ENCODE data around the gene ST8SIA1. TPM values are rescaled to one million over a fixed set of nuclear protein-coding genes. Genes with fewer than 3 reads are reported as not detected.

The ST8SIA1 gene
- total RNA-seq, 3 donors from 2014 or later: 1.5 to 4.0 (median 1.6) TPM

- no peak overlapping the region for H3K4me3 Mint-ChIP-seq
- H3K9me3 Mint-ChIP-seq: no peaks in the 10 kb centered on the region
- H3K27me3 Mint-ChIP-seq (ENCODE audit: low read depth): no peaks in the 10 kb centered on the region
- ATAC-seq: no peak
- H3K4me1 Mint-ChIP-seq (ENCODE audit: low read depth): peaks cover 16% of the 10 kb centered on the region
- DNase-seq: no peak
- H3K36me3 Mint-ChIP-seq (ENCODE audit: insufficient read depth): peaks cover 13% of the 10 kb centered on the region
Observed at GRCh38 chr12:22283006-22283506, 51.5 kb downstream of the ST8SIA1 start.

- Mint-ChIP-seq H3K4me3 (no peak overlapping the region), H3K27me3 (ENCODE audit: low read depth) (no peaks in the 10 kb centered on the region), H3K36me3 (ENCODE audit: insufficient read depth) (peaks cover 13% of the 10 kb centered on the region), H3K4me1 (ENCODE audit: low read depth) (peaks cover 8% of the 10 kb centered on the region), H3K9me3 (no peaks in the 10 kb centered on the region)
- ATAC-seq: no peak
- no peak for DNase-seq
Observed at GRCh38 chr12:22282283-22282682, 52.2 kb downstream of the ST8SIA1 start.

- ATAC-seq: no peak
- no peaks in the 10 kb centered on the region for H3K4me1 Mint-ChIP-seq (ENCODE audit: low read depth)
- no peak overlapping the region for H3K4me3 Mint-ChIP-seq
- no peaks in the 10 kb centered on the region for H3K9me3 Mint-ChIP-seq
- DNase-seq: no peak
- no peaks in the 10 kb centered on the region for H3K27me3 Mint-ChIP-seq (ENCODE audit: low read depth)
- H3K36me3 Mint-ChIP-seq (ENCODE audit: insufficient read depth): peaks cover 13% of the 10 kb centered on the region
Observed at GRCh38 chr12:22276867-22277266, 57.6 kb downstream of the ST8SIA1 start.

- no peaks in the 10 kb centered on the region for H3K4me1 Mint-ChIP-seq (ENCODE audit: low read depth)
- H3K27me3 Mint-ChIP-seq (ENCODE audit: low read depth): no peaks in the 10 kb centered on the region
- peaks cover 13% of the 10 kb centered on the region for H3K36me3 Mint-ChIP-seq (ENCODE audit: insufficient read depth)
- no peak overlapping the region for H3K4me3 Mint-ChIP-seq
- H3K9me3 Mint-ChIP-seq: no peaks in the 10 kb centered on the region
- no peak for DNase-seq
- no peak for ATAC-seq
Observed at GRCh38 chr12:22276313-22276712, 58.2 kb downstream of the ST8SIA1 start.

GRCh38 chr12:22275843-22276242 lies 58.7 kb downstream of the ST8SIA1 start:
- DNase-seq (no peak), ATAC-seq (no peak)
- peaks cover 13% of the 10 kb centered on the region for H3K36me3 Mint-ChIP-seq (ENCODE audit: insufficient read depth)
- H3K4me1 Mint-ChIP-seq (ENCODE audit: low read depth): no peaks in the 10 kb centered on the region
- H3K9me3 Mint-ChIP-seq: no peaks in the 10 kb centered on the region
- no peaks in the 10 kb centered on the region for H3K27me3 Mint-ChIP-seq (ENCODE audit: low read depth)
- H3K4me3 Mint-ChIP-seq: no peak overlapping the region

GRCh38 chr12:22272335-22273151 lies 62.0 kb downstream of the ST8SIA1 start:
- H3K4me3 Mint-ChIP-seq: no peak overlapping the region
- peaks cover 3% of the 10 kb centered on the region for H3K4me1 Mint-ChIP-seq (ENCODE audit: low read depth)
- H3K27me3 Mint-ChIP-seq (ENCODE audit: low read depth): no peaks in the 10 kb centered on the region
- no peak for ATAC-seq
- DNase-seq: no peak
- H3K36me3 Mint-ChIP-seq (ENCODE audit: insufficient read depth): peaks cover 1% of the 10 kb centered on the region
- no peaks in the 10 kb centered on the region for H3K9me3 Mint-ChIP-seq

GRCh38 chr12:22271023-22271422 lies 63.5 kb downstream of the ST8SIA1 start:
- ATAC-seq (no peak), DNase-seq (no peak)
- peaks cover 3% of the 10 kb centered on the region for H3K4me1 Mint-ChIP-seq (ENCODE audit: low read depth)
- no peak overlapping the region for H3K4me3 Mint-ChIP-seq
- no peaks in the 10 kb centered on the region for H3K27me3 Mint-ChIP-seq (ENCODE audit: low read depth)
- no peaks in the 10 kb centered on the region for H3K9me3 Mint-ChIP-seq
- peaks cover 1% of the 10 kb centered on the region for H3K36me3 Mint-ChIP-seq (ENCODE audit: insufficient read depth)

- peaks cover 1% of the 10 kb centered on the region for H3K36me3 Mint-ChIP-seq (ENCODE audit: insufficient read depth)
- no peak overlapping the region for H3K4me3 Mint-ChIP-seq
- ATAC-seq: no peak
- DNase-seq: no peak
- H3K9me3 Mint-ChIP-seq: no peaks in the 10 kb centered on the region
- H3K27me3 Mint-ChIP-seq (ENCODE audit: low read depth): no peaks in the 10 kb centered on the region
- peaks cover 3% of the 10 kb centered on the region for H3K4me1 Mint-ChIP-seq (ENCODE audit: low read depth)
Observed at GRCh38 chr12:22268973-22269372, 65.5 kb downstream of the ST8SIA1 start.

- no peak for DNase-seq
- peak in 1 of 2 donors; percentile 18 for ATAC-seq
- Mint-ChIP-seq H3K9me3 (no peaks in the 10 kb centered on the region), H3K27me3 (ENCODE audit: low read depth) (no peaks in the 10 kb centered on the region), H3K4me1 (ENCODE audit: low read depth) (peaks cover 3% of the 10 kb centered on the region), H3K4me3 (no peak overlapping the region), H3K36me3 (ENCODE audit: insufficient read depth) (no peaks in the 10 kb centered on the region)
Observed at GRCh38 chr12:22268406-22268805, 66.1 kb downstream of the ST8SIA1 start.

GRCh38 chr12:22266101-22266500 lies 68.4 kb downstream of the ST8SIA1 start:
- Mint-ChIP-seq H3K27me3 (ENCODE audit: low read depth) (no peaks in the 10 kb centered on the region), H3K9me3 (no peaks in the 10 kb centered on the region), H3K4me3 (no peak overlapping the region), H3K36me3 (ENCODE audit: insufficient read depth) (no peaks in the 10 kb centered on the region), H3K4me1 (ENCODE audit: low read depth) (peaks cover 3% of the 10 kb centered on the region)
- no peak for ATAC-seq
- no peak for DNase-seq

- no peak overlapping the region for H3K4me3 Mint-ChIP-seq
- DNase-seq (no peak), ATAC-seq (no peak)
- H3K27me3 Mint-ChIP-seq (ENCODE audit: low read depth): no peaks in the 10 kb centered on the region
- peaks cover 3% of the 10 kb centered on the region for H3K4me1 Mint-ChIP-seq (ENCODE audit: low read depth)
- no peaks in the 10 kb centered on the region for H3K36me3 Mint-ChIP-seq (ENCODE audit: insufficient read depth)
- no peaks in the 10 kb centered on the region for H3K9me3 Mint-ChIP-seq
Observed at GRCh38 chr12:22264380-22264779, 70.1 kb downstream of the ST8SIA1 start.

GRCh38 chr12:22262309-22262708 lies 72.2 kb downstream of the ST8SIA1 start:
- ATAC-seq (no peak), DNase-seq (no peak)
- H3K9me3 Mint-ChIP-seq: no peaks in the 10 kb centered on the region
- H3K4me1 Mint-ChIP-seq (ENCODE audit: low read depth): peaks cover 3% of the 10 kb centered on the region
- H3K4me3 Mint-ChIP-seq: no peak overlapping the region
- peaks cover 4% of the 10 kb centered on the region for H3K36me3 Mint-ChIP-seq (ENCODE audit: insufficient read depth)
- H3K27me3 Mint-ChIP-seq (ENCODE audit: low read depth): no peaks in the 10 kb centered on the region

- DNase-seq (no peak), ATAC-seq (no peak)
- Mint-ChIP-seq H3K4me3 (no peak overlapping the region), H3K9me3 (no peaks in the 10 kb centered on the region), H3K27me3 (ENCODE audit: low read depth) (no peaks in the 10 kb centered on the region), H3K36me3 (ENCODE audit: insufficient read depth) (peaks cover 6% of the 10 kb centered on the region), H3K4me1 (ENCODE audit: low read depth) (peaks cover 3% of the 10 kb centered on the region)
Observed at GRCh38 chr12:22257100-22257499, 77.4 kb downstream of the ST8SIA1 start.

GRCh38 chr12:22256605-22257004 lies 77.9 kb downstream of the ST8SIA1 start:
- H3K36me3 Mint-ChIP-seq (ENCODE audit: insufficient read depth): peaks cover 6% of the 10 kb centered on the region
- no peak overlapping the region for H3K4me3 Mint-ChIP-seq
- ATAC-seq: no peak
- peaks cover 3% of the 10 kb centered on the region for H3K4me1 Mint-ChIP-seq (ENCODE audit: low read depth)
- H3K9me3 Mint-ChIP-seq: no peaks in the 10 kb centered on the region
- no peak for DNase-seq
- no peaks in the 10 kb centered on the region for H3K27me3 Mint-ChIP-seq (ENCODE audit: low read depth)

- DNase-seq (no peak), ATAC-seq (no peak)
- H3K9me3 Mint-ChIP-seq: no peaks in the 10 kb centered on the region
- no peak overlapping the region for H3K4me3 Mint-ChIP-seq
- H3K4me1 Mint-ChIP-seq (ENCODE audit: low read depth): peaks cover 4% of the 10 kb centered on the region
- peaks cover 6% of the 10 kb centered on the region for H3K36me3 Mint-ChIP-seq (ENCODE audit: insufficient read depth)
- no peaks in the 10 kb centered on the region for H3K27me3 Mint-ChIP-seq (ENCODE audit: low read depth)
Observed at GRCh38 chr12:22256041-22256441, 78.5 kb downstream of the ST8SIA1 start.

All from activated T-cell treated with anti-CD3 and anti-CD28 coated beads, Interleukin-2, amount 50 U/mL, for 4 hours (primary cell).